ENCODE results near the gene STAG1. TPM values are rescaled to one million over a fixed set of nuclear protein-coding genes. Genes with fewer than 3 reads are reported as not detected.

The STAG1 gene
- total RNA-seq, 6 experiments from 2014 or later, result 8.2 to 18.5 (median 12.7) TPM

DNA sequence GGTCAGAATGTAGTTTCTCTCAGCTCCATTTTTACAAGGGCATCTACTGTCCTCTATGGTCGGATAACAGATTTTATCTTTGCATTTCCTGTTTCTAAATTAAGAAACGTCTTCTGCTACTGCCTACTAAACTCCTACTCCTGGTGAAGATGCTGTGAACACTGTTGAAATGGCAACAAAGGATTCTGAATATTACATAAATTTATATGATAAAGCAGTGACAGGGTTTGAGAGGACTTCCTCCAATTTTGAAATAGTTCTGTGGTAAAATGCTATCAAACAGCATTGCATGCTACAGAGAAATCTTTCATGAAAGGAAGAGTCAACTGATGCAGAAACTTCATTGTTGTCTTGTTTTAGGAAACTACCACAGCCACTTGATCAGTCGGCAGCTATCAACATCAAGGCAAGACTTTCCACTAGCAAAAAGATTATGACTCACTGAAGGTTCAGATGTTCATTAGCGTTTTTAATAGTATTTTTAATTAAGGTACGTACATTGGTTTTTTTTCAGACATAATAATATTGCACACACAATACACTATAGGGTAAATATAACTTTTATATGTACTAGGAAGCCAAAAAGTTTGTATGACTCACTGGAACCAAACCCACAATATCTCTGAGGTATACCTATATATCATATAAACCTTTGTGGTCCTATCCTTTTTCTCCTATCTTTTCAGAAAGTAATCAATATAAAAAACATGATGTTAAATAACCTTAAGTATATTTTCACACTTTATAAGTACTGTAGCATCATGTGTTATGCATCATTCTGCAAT, 156.1 kb downstream of the STAG1 start:
- Histone ChIP-seq H3K27ac (no peak overlapping the region), H3K27me3 (no peaks in the 10 kb centered on the region), H3K4me1 (no peaks in the 10 kb centered on the region), H3K9me3 (no peaks in the 10 kb centered on the region), H3K4me3 (no peak overlapping the region), H3K36me3 (no peaks in the 10 kb centered on the region)
- DNase-seq (no peak), ATAC-seq (no peak)
- intact Hi-C loops (cut with DNase I), result no loop called here
- no peak for TF ChIP-seq POLR2A (IDR thresholded peaks at IDR 0.05)
- TF ChIP-seq, protein P1, sequence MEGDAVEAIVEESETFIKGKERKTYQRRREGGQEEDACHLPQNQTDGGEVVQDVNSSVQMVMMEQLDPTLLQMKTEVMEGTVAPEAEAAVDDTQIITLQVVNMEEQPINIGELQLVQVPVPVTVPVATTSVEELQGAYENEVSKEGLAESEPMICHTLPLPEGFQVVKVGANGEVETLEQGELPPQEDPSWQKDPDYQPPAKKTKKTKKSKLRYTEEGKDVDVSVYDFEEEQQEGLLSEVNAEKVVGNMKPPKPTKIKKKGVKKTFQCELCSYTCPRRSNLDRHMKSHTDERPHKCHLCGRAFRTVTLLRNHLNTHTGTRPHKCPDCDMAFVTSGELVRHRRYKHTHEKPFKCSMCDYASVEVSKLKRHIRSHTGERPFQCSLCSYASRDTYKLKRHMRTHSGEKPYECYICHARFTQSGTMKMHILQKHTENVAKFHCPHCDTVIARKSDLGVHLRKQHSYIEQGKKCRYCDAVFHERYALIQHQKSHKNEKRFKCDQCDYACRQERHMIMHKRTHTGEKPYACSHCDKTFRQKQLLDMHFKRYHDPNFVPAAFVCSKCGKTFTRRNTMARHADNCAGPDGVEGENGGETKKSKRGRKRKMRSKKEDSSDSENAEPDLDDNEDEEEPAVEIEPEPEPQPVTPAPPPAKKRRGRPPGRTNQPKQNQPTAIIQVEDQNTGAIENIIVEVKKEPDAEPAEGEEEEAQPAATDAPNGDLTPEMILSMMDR (IDR thresholded peaks at IDR 0.05), result no peak
- WGBS (ENCODE audit: insufficient coverage, low coverage, low lambda C conversion rate, missing lambda C conversion rate), result 48% methylated on average over 5 of the region's 5 CpGs

DNA sequence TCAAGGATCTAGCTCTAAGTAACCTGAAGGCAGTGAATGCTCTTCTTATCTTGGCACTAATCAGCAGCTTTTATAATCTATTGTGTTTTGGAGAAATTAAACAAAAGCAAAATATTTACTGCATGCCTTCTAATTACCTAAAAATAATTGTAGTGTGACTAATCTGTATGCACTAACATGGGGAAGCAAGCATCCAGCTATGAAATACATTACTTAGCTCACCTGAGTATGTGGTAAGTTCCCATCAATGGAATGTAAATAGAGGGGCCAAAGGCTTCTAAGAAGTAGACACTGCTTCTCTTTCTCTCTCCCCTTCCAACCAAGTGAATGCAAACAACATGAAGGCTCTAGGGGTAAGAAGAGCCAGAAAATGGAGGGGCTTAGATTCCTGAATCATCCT, 165.6 kb downstream of the STAG1 start:
- intact Hi-C loops (cut with DNase I), result no loop called here
- H3K4me3 ChIP-seq, result no peak overlapping the region
- H3K9me3 ChIP-seq, result no peaks in the 10 kb centered on the region
- no peak for ATAC-seq
- no peaks in the 10 kb centered on the region for H3K36me3 ChIP-seq
- DNase-seq, result no peak
- H3K4me1 ChIP-seq, result peaks cover 0 to 5% (median 0%) of the 10 kb centered on the region in 4 donors
- TF ChIP-seq, protein P1 (IDR thresholded peaks at IDR 0.05), result no peak
- no peak for TF ChIP-seq POLR2A (IDR thresholded peaks at IDR 0.05)
- no peaks in the 10 kb centered on the region for H3K27me3 ChIP-seq
- no peak overlapping the region for H3K27ac ChIP-seq

DNA sequence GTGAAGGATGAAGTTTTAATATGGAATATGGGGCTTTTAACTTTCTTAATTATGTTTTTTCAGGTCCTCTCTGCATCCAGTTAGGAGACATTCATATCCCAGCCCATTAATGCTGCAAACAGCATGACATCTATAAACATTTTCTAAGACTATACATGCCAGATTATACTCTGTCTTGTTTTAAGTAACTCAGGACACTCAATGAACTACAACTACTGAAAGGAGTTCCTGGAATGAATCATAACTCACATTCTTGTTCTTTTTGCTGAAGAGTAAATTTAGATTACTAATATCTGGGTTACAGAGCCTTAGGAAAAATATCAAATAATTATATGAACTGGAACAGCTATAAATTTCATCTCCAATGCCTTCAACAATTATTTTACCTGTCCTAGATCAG, 167.4 kb downstream of the STAG1 start:
- DNase-seq, result no peak
- intact Hi-C loops (cut with DNase I), result no loop called here
- TF ChIP-seq, protein P1 (IDR thresholded peaks at IDR 0.05), result no peak
- TF ChIP-seq POLR2A (IDR thresholded peaks at IDR 0.05), result no peak
- ATAC-seq, result no peak
- H3K4me1 ChIP-seq, result peaks cover 0 to 5% (median 0%) of the 10 kb centered on the region in 4 donors
- H3K27me3 ChIP-seq, result no peaks in the 10 kb centered on the region
- H3K9me3 ChIP-seq, result no peaks in the 10 kb centered on the region
- no peaks in the 10 kb centered on the region for H3K36me3 ChIP-seq
- no peak overlapping the region for H3K4me3 ChIP-seq
- no peak overlapping the region for H3K27ac ChIP-seq

DNA sequence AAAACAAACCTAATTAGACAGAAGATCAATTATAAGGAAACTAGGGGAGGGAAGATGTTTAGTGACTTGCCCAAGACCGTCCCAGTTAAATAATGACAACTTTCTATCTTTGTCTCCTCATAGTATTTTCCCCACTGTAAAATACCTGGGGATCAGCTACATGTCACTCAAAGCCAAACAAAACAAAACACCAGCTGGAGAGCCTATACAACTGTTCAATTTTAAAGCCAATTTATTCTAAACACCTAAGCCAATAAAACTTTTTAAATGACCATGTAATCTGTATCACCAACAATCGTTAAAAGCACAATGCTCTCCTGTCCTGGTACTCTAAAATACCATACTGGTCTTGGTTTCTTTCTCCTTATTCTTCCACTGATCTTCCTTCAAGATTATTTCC, 168.4 kb downstream of the STAG1 start:
- ATAC-seq (no peak), DNase-seq (no peak)
- TF ChIP-seq, protein P1 (IDR thresholded peaks at IDR 0.05), result no peak
- TF ChIP-seq POLR2A (IDR thresholded peaks at IDR 0.05), result no peak
- no peaks in the 10 kb centered on the region for H3K27me3 ChIP-seq
- WGBS (ENCODE audit: insufficient coverage, low coverage, low lambda C conversion rate, missing lambda C conversion rate), result 100% methylated on average over 2 of the region's 2 CpGs
- H3K4me3 ChIP-seq, result no peak overlapping the region
- intact Hi-C loops (cut with DNase I), result no loop called here
- H3K27ac ChIP-seq, result no peak overlapping the region
- H3K4me1 ChIP-seq, result peaks cover 0 to 5% (median 0%) of the 10 kb centered on the region in 4 donors
- no peaks in the 10 kb centered on the region for H3K9me3 ChIP-seq
- no peaks in the 10 kb centered on the region for H3K36me3 ChIP-seq
